ENCODE results near the gene SBF2.
"Not testable (repeated sequence)": the region's sequence is repeated elsewhere in the genome, so short reads cannot be mapped to it uniquely, and the experiment has no call there.

Gene SBF2

GRCh38 chr11:10298342-10298741 is 4.3 kb upstream of the SBF2 start:
- DNase-seq, result peak; percentile 87

GRCh38 chr11:10295064-10295901 is 1.3 kb upstream of the SBF2 start:
- no peak for DNase-seq

DNA sequence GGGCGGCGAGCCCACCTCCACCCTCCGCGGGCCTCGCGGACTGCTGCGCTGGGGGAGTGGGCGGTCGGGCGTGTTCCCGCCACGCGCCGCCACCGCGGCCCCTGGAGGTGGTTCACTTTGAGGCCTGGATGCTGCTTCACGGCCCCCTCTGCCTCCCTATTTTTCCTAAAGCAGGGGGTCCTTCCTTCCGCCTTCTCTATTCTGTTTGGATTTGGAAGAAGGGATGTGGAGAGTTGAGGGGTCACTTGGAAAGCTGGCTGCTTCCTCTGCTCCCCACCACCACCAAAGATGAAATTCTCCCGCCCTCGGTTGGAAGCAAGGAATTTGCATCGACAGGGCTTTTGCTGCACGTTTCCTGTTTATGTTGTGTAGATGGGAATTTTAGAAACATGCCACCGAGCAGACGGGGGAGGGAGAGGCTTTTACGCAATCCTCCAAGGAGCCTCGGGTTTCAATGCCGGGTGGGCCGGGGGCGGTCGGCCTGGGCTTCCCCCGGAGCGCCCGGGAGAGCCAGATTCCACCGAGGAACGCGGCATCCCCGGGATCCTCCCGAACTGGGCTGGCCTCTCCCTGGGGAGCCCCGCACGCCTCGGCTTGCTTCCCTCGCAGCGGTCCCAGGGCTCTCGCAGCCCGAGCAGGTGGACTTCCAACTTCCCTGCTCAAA is 403 bp upstream of the SBF2 start:
- DNase-seq, result peak; percentile 23

- DNase-seq, result no peak
Observed at GRCh38 chr11:10291801-10292638, 2.0 kb downstream of the SBF2 start.

DNA sequence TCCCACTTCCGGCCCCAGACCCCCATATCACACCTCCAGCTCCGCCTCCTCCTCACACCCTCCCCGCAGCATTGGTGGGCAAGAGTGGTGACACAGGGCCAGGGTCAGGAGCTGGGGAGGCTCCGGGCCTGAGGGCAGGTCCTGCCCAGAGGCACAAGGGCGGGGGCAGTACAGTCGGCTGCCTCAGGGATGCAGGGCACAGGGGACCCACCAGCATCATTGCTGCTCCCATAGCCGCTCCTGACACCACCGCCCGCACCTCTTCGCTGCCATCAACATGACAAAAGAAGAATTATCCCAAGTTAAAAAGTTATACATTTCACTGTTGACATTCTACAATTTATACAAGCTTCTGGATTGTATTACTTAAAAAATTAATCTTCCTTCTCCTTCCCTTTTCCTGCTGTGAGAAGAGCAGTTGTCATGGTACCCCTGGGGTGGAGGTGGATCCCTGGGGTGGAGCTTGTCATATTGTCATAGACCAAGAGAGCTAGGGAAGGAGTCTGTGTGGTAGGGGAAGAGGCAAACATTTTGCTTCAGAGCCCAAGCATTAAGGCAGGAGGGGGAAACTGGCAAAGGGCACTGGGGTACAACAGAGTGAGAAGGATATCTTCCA is 4.1 kb downstream of the SBF2 start:
- DNase-seq, result no peak

- no peak for DNase-seq
Observed at GRCh38 chr11:10288881-10289764, 4.9 kb downstream of the SBF2 start.

- DNase-seq, result no peak
Observed at GRCh38 chr11:10287766-10288715, 6.0 kb downstream of the SBF2 start.

GRCh38 chr11:10287140-10287539 is 6.9 kb downstream of the SBF2 start:
- DNase-seq, result no peak

DNA sequence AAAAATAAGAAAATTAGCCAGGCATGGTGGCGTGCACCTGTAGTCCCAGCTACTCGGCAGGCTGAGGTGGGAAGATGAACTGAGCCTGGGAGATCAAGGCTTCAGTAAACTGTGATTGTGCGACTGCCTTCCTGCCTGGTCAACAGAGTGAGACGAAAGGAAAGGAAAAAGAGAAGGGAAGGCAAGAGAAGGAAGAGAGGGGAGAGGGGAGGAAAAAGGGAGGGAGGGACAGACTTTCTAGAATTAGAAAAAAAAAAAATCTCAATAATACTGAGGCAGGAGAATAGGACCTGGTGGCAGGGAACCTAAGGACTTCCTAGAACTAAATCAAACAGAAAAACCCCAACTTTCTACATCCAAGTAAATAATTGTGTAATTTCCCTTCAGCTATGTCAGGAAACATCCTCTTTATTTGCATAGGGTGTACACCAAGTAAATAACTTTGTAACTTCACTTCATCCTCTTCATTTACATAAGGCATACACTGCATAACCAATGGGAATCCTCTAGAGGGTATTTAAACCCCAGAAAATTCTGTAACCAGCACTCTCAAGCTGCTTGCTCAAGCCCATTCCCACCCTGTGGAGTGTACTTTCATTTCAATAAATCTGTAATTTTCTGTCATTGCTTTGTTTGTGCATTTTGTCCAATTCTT is 8.7 kb downstream of the SBF2 start:
- no peak for DNase-seq

- no peak for DNase-seq
Observed at GRCh38 chr11:10283991-10284390, 10.0 kb downstream of the SBF2 start.

DNA sequence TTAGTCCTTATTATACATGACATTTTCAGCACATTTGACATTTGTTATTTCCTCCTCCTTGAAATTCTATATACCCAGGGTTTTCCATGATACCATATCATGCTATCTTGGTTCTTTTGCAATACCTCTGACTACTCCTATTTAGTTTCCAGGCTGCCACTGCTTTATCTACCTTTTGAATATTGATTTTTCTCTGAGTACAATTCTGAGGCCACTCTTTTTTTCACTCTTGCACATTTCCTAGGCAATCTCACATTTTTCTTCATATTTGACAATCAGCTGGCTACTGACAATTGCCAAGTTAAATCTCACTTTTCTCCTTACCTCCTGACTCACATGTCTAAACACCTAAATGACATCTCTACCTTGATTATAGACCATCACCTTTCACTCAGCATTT is 11.9 kb downstream of the SBF2 start:
- no peak for DNase-seq

DNA sequence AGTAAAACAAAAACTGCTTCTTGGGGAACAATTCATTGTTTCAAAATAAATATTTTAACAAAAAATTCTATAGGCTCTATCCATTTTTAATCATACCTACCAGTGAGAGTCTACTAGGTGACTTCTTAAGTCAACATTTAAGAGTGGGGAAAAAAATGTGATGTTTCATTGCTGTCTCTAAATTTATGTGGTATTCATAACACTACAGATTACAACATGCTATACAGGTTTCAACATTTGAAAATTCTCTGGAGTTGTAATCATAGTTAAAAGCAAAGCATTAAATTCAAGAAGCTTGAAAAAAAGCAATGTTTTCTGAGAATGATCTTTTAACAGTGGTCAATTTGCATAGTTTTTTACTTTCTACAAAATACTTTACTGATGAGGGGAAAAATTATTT is 18.3 kb downstream of the SBF2 start:
- DNase-seq, result no peak

DNA sequence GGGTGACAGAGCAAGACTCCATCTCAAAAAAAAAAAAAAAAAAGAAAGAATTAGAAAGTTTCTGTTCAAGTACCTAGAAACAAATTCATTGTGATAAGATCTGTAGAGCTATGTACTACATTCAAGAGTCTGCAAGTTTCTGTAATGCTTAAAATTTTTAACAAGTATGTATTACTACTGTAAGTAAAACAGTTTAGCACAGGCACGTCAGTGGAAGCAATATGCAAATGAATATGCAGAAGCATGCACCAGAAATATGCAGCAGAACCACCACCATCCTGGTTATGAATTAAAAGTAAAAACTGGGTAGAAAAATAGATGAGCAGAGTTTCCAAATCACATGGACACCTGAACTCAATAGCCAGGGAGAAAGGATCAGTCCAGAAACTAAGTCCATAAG is 19.3 kb downstream of the SBF2 start:
- DNase-seq, result no peak

- no peak for DNase-seq
Observed at GRCh38 chr11:10273738-10274137, 20.3 kb downstream of the SBF2 start.

DNA sequence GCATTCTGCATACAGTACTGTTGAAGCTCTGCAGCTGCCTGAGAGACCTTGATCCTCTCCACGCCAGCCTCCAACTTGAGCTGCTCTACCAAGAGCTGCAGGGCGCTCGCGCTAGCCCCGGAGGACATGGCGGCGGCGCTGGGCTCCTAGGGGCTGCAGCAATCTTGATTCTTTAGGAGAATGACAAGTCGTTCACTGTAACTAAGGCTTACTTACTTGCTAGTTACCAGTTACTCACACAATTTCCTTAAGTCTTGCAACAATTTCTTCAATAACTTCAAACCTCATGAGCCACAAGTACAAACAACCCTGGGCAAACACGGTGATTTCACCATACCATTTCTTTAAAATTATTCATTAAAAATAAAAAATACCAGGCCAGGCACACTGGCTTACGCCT is 21.9 kb downstream of the SBF2 start:
- DNase-seq, result no peak

DNA sequence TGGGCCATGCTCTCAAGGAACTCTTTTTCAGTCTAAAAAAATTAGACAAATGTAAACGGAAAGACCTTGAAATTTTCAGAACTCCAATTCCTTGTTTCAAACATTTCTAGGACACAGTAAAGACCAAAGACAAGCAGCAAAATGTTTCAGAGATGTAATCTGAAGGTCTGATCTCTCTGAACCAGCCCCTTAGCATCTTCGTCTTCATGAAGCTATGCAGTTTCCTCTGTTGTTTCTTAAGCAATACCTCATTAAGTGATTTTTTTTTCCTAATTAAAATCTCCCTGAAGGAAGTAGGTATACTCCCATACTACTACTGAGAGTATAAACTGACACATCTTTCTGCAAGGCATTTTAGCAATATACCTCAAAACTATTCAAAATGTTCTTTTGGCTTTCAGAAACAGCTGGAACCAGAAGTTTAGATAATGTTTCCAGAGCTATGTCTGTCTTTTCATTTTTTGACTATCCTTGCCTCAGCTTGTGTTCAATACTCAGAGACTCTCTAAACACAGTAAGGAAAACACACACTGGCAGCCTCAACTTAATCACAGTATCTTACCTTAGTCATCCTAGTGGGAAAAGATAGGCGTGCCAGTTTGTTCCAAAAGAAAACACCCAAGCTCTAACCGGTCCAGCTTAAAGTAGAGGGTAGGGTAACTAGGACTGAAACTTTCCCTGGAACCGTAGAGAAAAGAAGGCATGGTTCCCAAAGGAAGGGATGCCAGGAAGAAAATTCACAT is 25.1 kb downstream of the SBF2 start:
- DNase-seq, result no peak

GRCh38 chr11:10267821-10268220 is 26.2 kb downstream of the SBF2 start:
- DNase-seq, result no peak

GRCh38 chr11:10265936-10266335 is 28.1 kb downstream of the SBF2 start:
- no peak for DNase-seq

DNA sequence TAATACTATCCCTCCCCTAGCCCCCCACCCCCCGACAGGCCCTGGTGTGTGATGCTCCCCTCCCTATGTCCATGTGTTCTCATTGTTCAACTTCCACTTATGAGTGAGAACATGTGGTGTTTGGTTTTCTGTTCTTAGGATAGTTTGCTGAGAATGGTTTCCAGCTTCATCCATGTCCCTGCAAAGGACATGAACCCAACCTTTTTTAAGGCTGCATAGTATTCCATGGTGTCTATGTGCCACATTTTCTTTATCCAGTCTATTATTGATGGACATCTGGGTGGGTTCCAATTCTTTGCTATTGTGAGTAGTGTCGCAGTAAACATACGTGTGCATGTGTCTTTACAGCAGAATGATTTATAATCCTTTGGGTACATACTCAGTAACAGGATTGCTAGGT is 29.3 kb downstream of the SBF2 start:
- not testable (repeated sequence) for DNase-seq

GRCh38 chr11:10263929-10264328 is 30.1 kb downstream of the SBF2 start:
- peak; percentile 53 for DNase-seq

Measured in kidney glomerular epithelial cell (primary cell).